GM12878 (cell line): Measurements from ENCODE around the gene BBS12. TPM values are rescaled to one million over a fixed set of nuclear protein-coding genes. Genes with fewer than 3 reads are reported as not detected.

Source experiments
- ATAC-seq: fragments of 200-7000 bp; cut with Tn5 transposase; 3 replicates; pipeline ENCODE4 v1.9.1; 2020; ENCODE audit warnings: mild to moderate bottlenecking, moderate library complexity
- BruUV-seq: library from RNA; stranded (reverse); fragments of 400-500 nt; replicated peaks from 2 replicates; lab custom pipeline; 2021; lab: Mats Ljungman, UMichigan
- CTCF ChIA-PET: fragments of 300-600 bp; sonication (Branson Sonifier 250); formaldehyde crosslinking; extraction: SDS; loops from one replicate; lab custom pipeline; 2021; ENCODE audit warnings: inconsistent platforms; lab: Yijun Ruan, JAX
- POLR2A ChIA-PET: fragments of 350-600 bp; formaldehyde crosslinking; extraction: SDS; loops from one replicate; lab custom pipeline; 2021; ENCODE audit warnings: inconsistent platforms; lab: Charles Lee
- RAD21 ChIA-PET: fragments of 300-600 bp; sonication (Branson Sonifier 250); formaldehyde crosslinking; loops from one replicate; lab custom pipeline; 2023; ENCODE audit warnings: antibody characterized with exemption; ENCODE audit not compliant: unreplicated experiment; lab: Charles Lee
- SMC1A ChIA-PET: fragments of 300-600 bp; sonication (Branson Sonifier 250); formaldehyde crosslinking; loops from one replicate; lab custom pipeline; 2023; ENCODE audit not compliant: unreplicated experiment, uncharacterized antibody; lab: Charles Lee
- DNase-seq: peaks from one replicate; pipeline ENCODE4 v3.0.0-alpha.2; 2011; ENCODE audit warnings: low read depth, low spot score
- FAIRE-seq: peaks from 3 replicates; lab custom pipeline; 2011; peaks lifted over from hg19 to GRCh38; lab: Jason Lieb, UNC
- H2AFZ ChIP-seq: 2 replicates; pipeline ENCODE4 v1.6.0; 2011; ENCODE audit warnings: low read depth, low read length, control low read depth; ENCODE audit not compliant: control insufficient read depth
- H3K27ac ChIP-seq: 2 replicates; pipeline ENCODE4 v1.5.1; 2011; ENCODE audit warnings: control low read depth; ENCODE audit not compliant: control insufficient read depth, insufficient read depth
- H3K27me3 ChIP-seq, 2 experiments: replicated peaks in 1 of 2; 2 replicates each; pipeline versions ENCODE4 v1.6.0 to v1.6.1; 2011; ENCODE audit warnings: low read length in 1 of 2; ENCODE audit not compliant: control insufficient read depth in 2 of 2, insufficient read depth in 2 of 2
- H3K36me3 ChIP-seq, 2 experiments: 2 replicates each; pipeline ENCODE4 v1.5.1; 2011; ENCODE audit warnings: low read length in 1 of 2; ENCODE audit not compliant: control insufficient read depth in 2 of 2, insufficient read depth in 2 of 2
- H3K4me1 ChIP-seq: 2 replicates; pipeline ENCODE4 v1.6.1; 2011; ENCODE audit warnings: mild to moderate bottlenecking, low read length, moderate library complexity, mixed read lengths; ENCODE audit not compliant: control insufficient read depth, insufficient read depth
- H3K4me2 ChIP-seq: 2 replicates; pipeline ENCODE4 v1.6.0; 2011; ENCODE audit warnings: control low read depth; ENCODE audit not compliant: control insufficient read depth, insufficient read depth
- H3K4me3 ChIP-seq: fragments of 200-600 bp; sonication (generic); 2 replicates; pipeline ENCODE4 v1.5.1; 2016
- H3K79me2 ChIP-seq: 2 replicates; pipeline ENCODE4 v1.6.0; 2011; ENCODE audit warnings: low read length; ENCODE audit not compliant: control insufficient read depth, insufficient read depth
- H3K9ac ChIP-seq: 2 replicates; pipeline ENCODE4 v1.8.0; 2011; ENCODE audit warnings: low read length, control low read depth, mixed read lengths; ENCODE audit not compliant: control insufficient read depth, insufficient read depth
- H3K9me3 ChIP-seq: replicated peaks from 3 replicates; pipeline ENCODE4 v1.5.1; 2011; ENCODE audit warnings: mild to moderate bottlenecking, low read length; ENCODE audit not compliant: control insufficient read depth, insufficient read depth
- H4K20me1 ChIP-seq: 2 replicates; pipeline ENCODE4 v1.6.0; 2011; ENCODE audit not compliant: control insufficient read depth, insufficient read depth
- BCL11A ChIP-seq: IDR thresholded peaks from 2 replicates; pipeline ENCODE4 v1.6.1; 2011; ENCODE audit warnings: low read depth, low read length
- BHLHE40 ChIP-seq, 2 experiments: fragments of 450-650 bp in 1 of 2; IDR thresholded peaks; 2 replicates each; pipeline ENCODE4 v1.6.1; 2011 to 2017; ENCODE audit warnings: low read depth in 2 of 2, borderline replicate concordance in 1 of 2, improper control_type of control experiment in 1 of 2, low read length in 1 of 2, mild to moderate bottlenecking in 1 of 2
- BRCA1 ChIP-seq: IDR thresholded peaks from 2 replicates; pipeline ENCODE4 v1.6.1; 2011; ENCODE audit warnings: low read depth, low read length, improper control_type of control experiment
- CHD4 ChIP-seq: fragments of 200-600 bp; sonication (generic); IDR thresholded peaks from 2 replicates; pipeline ENCODE4 v1.6.1; 2016; ENCODE audit warnings: mild to moderate bottlenecking
- EED ChIP-seq: sonication (generic); IDR thresholded peaks from 2 replicates; pipeline ENCODE4 v1.6.1; 2016; ENCODE audit warnings: antibody characterized with exemption, low read depth
- EZH2 ChIP-seq: IDR thresholded peaks from 2 replicates; pipeline ENCODE4 v1.6.1; 2012; ENCODE audit warnings: low read depth, mild to moderate bottlenecking, control low read depth, inconsistent platforms, low read length, borderline replicate concordance; ENCODE audit not compliant: control insufficient read depth
- FOS ChIP-seq: IDR thresholded peaks from 3 replicates; pipeline ENCODE4 v1.6.1; 2011; ENCODE audit warnings: borderline replicate concordance; ENCODE audit not compliant: insufficient read length; ENCODE audit errors: extremely low read depth
- MEF2A ChIP-seq: IDR thresholded peaks from 2 replicates; pipeline ENCODE4 v1.6.1; 2011; ENCODE audit warnings: low read depth, mild to moderate bottlenecking, low read length, moderate library complexity; ENCODE audit not compliant: insufficient read depth
- MTA2 ChIP-seq: fragments of 450-650 bp; IDR thresholded peaks from 2 replicates; pipeline ENCODE4 v1.6.1; 2016; ENCODE audit warnings: low read depth, mild to moderate bottlenecking, moderate library complexity
- NFXL1 ChIP-seq: fragments of 450-650 bp; IDR thresholded peaks from 2 replicates; pipeline ENCODE4 v1.6.1; 2017; ENCODE audit warnings: antibody characterized with exemption, mild to moderate bottlenecking, borderline replicate concordance
- NR2C1 ChIP-seq: fragments of 450-650 bp; IDR thresholded peaks from 2 replicates; pipeline ENCODE4 v1.6.1; 2017; ENCODE audit warnings: antibody characterized with exemption, mild to moderate bottlenecking, moderate library complexity
- SMC3 ChIP-seq: IDR thresholded peaks from 2 replicates; pipeline ENCODE4 v1.6.1; 2011; ENCODE audit warnings: low read length, improper control_type of control experiment, borderline replicate concordance
- ZNF217 ChIP-seq: fragments of 450-650 bp; IDR thresholded peaks from 2 replicates; pipeline ENCODE4 v1.6.1; 2017; ENCODE audit warnings: antibody characterized with exemption, mild to moderate bottlenecking
- WGBS: methylation state at CpG from one replicate; pipeline ENCODE4 v1.1.6; 2016; ENCODE audit warnings: low lambda C conversion rate; ENCODE audit not compliant: insufficient replicate concordance, insufficient coverage; ENCODE audit errors: missing lambda C conversion rate; 5-methylcytosine and 5-hydroxymethylcytosine counted together
- in situ Hi-C: fragments of 300-500 bp; cut with MboI; formaldehyde crosslinking; loops from 9 replicates; pipeline ENCODE4 v1.14.3; 2018; ENCODE audit warnings: mixed read lengths
- intact Hi-C: fragments of 100-400 bp; cut with micrococcal nuclease; formaldehyde crosslinking; loops from one replicate; pipeline ENCODE4 v1.14.2; 2022; ENCODE audit not compliant: unreplicated experiment
- polyA plus RNA-seq, 11 experiments: library from polyadenylated mRNA; depleted of rRNA in 4 of 11; unstranded in 6 of 11; stranded (reverse) in 5 of 11; fragments of >200 nt; fragmentation: Nextera tagmentation in 4 of 11; fragmentation: Illumina TruSeq in 1 of 11; extraction: Ambion mirVana in 4 of 11; extraction: Trizol in 1 of 11; gene quantifications; 1 replicate in 1 of 11; 2 replicates in 10 of 11; pipeline versions ENCODE4 v1.2.1 to v1.2.3, GENCODE V29; 2011 to 2016; ENCODE audit warnings: inconsistent platforms in 2 of 11, missing spikeins in 2 of 11, low read depth in 1 of 11
- total RNA-seq, 4 experiments: library from RNA; depleted of rRNA in 3 of 4; stranded (reverse); fragments of >200 nt in 3 of 4; fragmentation: Illumina TruSeq in 1 of 4; extraction: Trizol in 1 of 4; gene quantifications; 2 replicates each; pipeline versions ENCODE4 v1.2.1 to v1.2.3, GENCODE V29; 2013 to 2021
- TF ChIP-seq, protein P1 (sequence below): IDR thresholded peaks from 2 replicates; pipeline ENCODE4 v1.6.1; 2011; ENCODE audit warnings: borderline replicate concordance, low read depth, mild to moderate bottlenecking, moderate library complexity, low read length; ENCODE audit not compliant: insufficient read depth, poor library complexity, severe bottlenecking
- TF ChIP-seq, protein P2 (sequence below): IDR thresholded peaks from 2 replicates; pipeline ENCODE4 v1.6.1; 2011; ENCODE audit warnings: low read depth, low read length, improper control_type of control experiment, borderline replicate concordance
- TF ChIP-seq, protein P3 (sequence below): fragments of 450-650 bp; IDR thresholded peaks from 2 replicates; pipeline ENCODE4 v1.6.1; 2017; ENCODE audit warnings: mild to moderate bottlenecking

Gene BBS12
- total and polyA plus RNA-seq, 10 of the 15 experiments (the other 5 are each of a cell fraction or from before 2014, with no cell fraction given) = 0.15 to 0.63 (median 0.42) TPM

GRCh38 chr4:122742933-122743829 is 10.7 kb downstream of the BBS12 start:
- ChIA-PET SMC1A (interaction anchor here (1.2 kb wide), 1 partner anchor 10 kb away, joined by 3 read pairs; no protein-coding TSS in a partner anchor), POLR2A (no interaction called here), CTCF (interaction anchor here (0.5 to 1.4 kb wide), 4 partner anchors 10 to 153 kb away, joined by 3 to 7 read pairs (median 3); partner anchors contain the start of gene BBS12), RAD21 (no interaction called here)
- Histone ChIP-seq H4K20me1 (no peaks in the 10 kb centered on the region), H2AFZ (no peak overlapping the region), H3K27me3 (no peaks in the 10 kb centered on the region), H3K9ac (no peak overlapping the region), H3K4me3 (no peak overlapping the region), H3K27ac (no peak overlapping the region), H3K4me1 (no peaks in the 10 kb centered on the region), H3K79me2 (no peaks in the 10 kb centered on the region), H3K36me3 (no peaks in the 10 kb centered on the region), H3K9me3 (no peaks in the 10 kb centered on the region), H3K4me2 (no peak overlapping the region)
- in situ Hi-C loops (no loop called here), intact Hi-C loops (no loop called here)
- TF ChIP-seq MEF2A (no peak), ZNF217 (no peak), BRCA1 (no peak), BCL11A (no peak), NFXL1 (no peak), CHD4 (no peak), FOS (no peak), SMC3 (no peak), MTA2 (no peak), EZH2 (no peak), NR2C1 (no peak), BHLHE40 (IDR thresholded peaks at IDR 0.05; ENCODE audit: borderline replicate concordance in 1 of 2, low read depth in 2 of 2, low read length in 1 of 2) (no peak), EED (no peak)
- TF ChIP-seq, protein P1, sequence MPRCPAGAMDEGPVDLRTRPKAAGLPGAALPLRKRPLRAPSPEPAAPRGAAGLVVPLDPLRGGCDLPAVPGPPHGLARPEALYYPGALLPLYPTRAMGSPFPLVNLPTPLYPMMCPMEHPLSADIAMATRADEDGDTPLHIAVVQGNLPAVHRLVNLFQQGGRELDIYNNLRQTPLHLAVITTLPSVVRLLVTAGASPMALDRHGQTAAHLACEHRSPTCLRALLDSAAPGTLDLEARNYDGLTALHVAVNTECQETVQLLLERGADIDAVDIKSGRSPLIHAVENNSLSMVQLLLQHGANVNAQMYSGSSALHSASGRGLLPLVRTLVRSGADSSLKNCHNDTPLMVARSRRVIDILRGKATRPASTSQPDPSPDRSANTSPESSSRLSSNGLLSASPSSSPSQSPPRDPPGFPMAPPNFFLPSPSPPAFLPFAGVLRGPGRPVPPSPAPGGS = no peak
- TF ChIP-seq, protein P2, sequence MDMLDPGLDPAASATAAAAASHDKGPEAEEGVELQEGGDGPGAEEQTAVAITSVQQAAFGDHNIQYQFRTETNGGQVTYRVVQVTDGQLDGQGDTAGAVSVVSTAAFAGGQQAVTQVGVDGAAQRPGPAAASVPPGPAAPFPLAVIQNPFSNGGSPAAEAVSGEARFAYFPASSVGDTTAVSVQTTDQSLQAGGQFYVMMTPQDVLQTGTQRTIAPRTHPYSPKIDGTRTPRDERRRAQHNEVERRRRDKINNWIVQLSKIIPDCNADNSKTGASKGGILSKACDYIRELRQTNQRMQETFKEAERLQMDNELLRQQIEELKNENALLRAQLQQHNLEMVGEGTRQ = no peak
- TF ChIP-seq, protein P3, sequence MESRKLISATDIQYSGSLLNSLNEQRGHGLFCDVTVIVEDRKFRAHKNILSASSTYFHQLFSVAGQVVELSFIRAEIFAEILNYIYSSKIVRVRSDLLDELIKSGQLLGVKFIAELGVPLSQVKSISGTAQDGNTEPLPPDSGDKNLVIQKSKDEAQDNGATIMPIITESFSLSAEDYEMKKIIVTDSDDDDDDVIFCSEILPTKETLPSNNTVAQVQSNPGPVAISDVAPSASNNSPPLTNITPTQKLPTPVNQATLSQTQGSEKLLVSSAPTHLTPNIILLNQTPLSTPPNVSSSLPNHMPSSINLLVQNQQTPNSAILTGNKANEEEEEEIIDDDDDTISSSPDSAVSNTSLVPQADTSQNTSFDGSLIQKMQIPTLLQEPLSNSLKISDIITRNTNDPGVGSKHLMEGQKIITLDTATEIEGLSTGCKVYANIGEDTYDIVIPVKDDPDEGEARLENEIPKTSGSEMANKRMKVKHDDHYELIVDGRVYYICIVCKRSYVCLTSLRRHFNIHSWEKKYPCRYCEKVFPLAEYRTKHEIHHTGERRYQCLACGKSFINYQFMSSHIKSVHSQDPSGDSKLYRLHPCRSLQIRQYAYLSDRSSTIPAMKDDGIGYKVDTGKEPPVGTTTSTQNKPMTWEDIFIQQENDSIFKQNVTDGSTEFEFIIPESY = no peak
- DNase-seq (no peak), FAIRE-seq (no peak), ATAC-seq (no peak)
- 56% methylated on average over 15 of the region's 15 CpGs for WGBS
- no TSS peak for BruUV-seq
